HG03378 (cell line): ENCODE results near the gene RAB25.

Source experiments
- ATAC-seq: cut with Tn5 transposase; IDR thresholded peaks from one replicate; pipeline ENCODE4 v1.9.1; 2021; ENCODE audit warnings: mild to moderate bottlenecking, moderate library complexity; ENCODE audit not compliant: unreplicated experiment

RAB25 gene

GRCh38 chr1:156078728-156079127, 17.8 kb downstream of the RAB25 start:
- no peak for ATAC-seq

- ATAC-seq: no peak
Observed at GRCh38 chr1:156079762-156080161, 18.8 kb downstream of the RAB25 start.

GRCh38 chr1:156080241-156080862, 19.4 kb downstream of the RAB25 start:
- no peak for ATAC-seq

- ATAC-seq: no peak
Observed at GRCh38 chr1:156080863-156081179, 19.9 kb downstream of the RAB25 start.

GRCh38 chr1:156081180-156081916, 20.4 kb downstream of the RAB25 start:
- ATAC-seq: no peak

- ATAC-seq: no peak
Observed at GRCh38 chr1:156081917-156082308, 21.0 kb downstream of the RAB25 start.

GRCh38 chr1:156082309-156083091, 21.5 kb downstream of the RAB25 start, which contains the start of gene MEX3A:
MEX3A (minus strand) TSS chr1:156082465; CDS start chr1:156081998, 467 bp downstream.
- ATAC-seq: no peak

GRCh38 chr1:156083800-156084790, 23.1 kb downstream of the RAB25 start:
- ATAC-seq: no peak

- no peak for ATAC-seq
Observed at GRCh38 chr1:156086256-156086662, 25.3 kb downstream of the RAB25 start.

GRCh38 chr1:156089704-156090103, 28.7 kb downstream of the RAB25 start:
- ATAC-seq: no peak

GRCh38 chr1:156090138-156090839, 29.3 kb downstream of the RAB25 start:
- ATAC-seq: no peak

- peak; percentile 60 for ATAC-seq
Observed at GRCh38 chr1:156090840-156091188, 29.9 kb downstream of the RAB25 start.

- ATAC-seq: no peak
Observed at GRCh38 chr1:156091610-156092009, 30.6 kb downstream of the RAB25 start.

GRCh38 chr1:156095906-156096508, 35.0 kb downstream of the RAB25 start:
- no peak for ATAC-seq

GRCh38 chr1:156096640-156097391, 35.9 kb downstream of the RAB25 start:
- ATAC-seq: peak; percentile 52

GRCh38 chr1:156097499-156098178, 36.7 kb downstream of the RAB25 start:
- no peak for ATAC-seq

- ATAC-seq: no peak
Observed at GRCh38 chr1:156098784-156099183, 37.8 kb downstream of the RAB25 start.

- ATAC-seq: no peak
Observed at GRCh38 chr1:156099282-156099681, 38.3 kb downstream of the RAB25 start.
